GM13976 (cell line): ENCODE data around the gene PLIN5.

Experiments used
- DNase-seq: peaks from one replicate; pipeline ENCODE4 v3.0.0; 2012; ENCODE audit warnings: low spot score
- CTCF ChIP-seq: IDR thresholded peaks from 2 replicates; pipeline ENCODE4 v1.5.1; 2012; ENCODE audit warnings: borderline replicate concordance, mild to moderate bottlenecking; ENCODE audit not compliant: insufficient read depth; ENCODE audit errors: extremely low read depth, missing control alignments, control extremely low read depth
- in situ Hi-C: fragments of 300-500 bp; cut with MboI; formaldehyde crosslinking; loops from one replicate; pipeline ENCODE4 v1.12.0; 2022; ENCODE audit warnings: low sequenced_read_pairs, mixed read lengths, inconsistent platforms; ENCODE audit not compliant: unreplicated experiment

Gene PLIN5

GRCh38 chr19:4495471-4495870, 39.6 kb downstream of the PLIN5 start:
- no peak for TF ChIP-seq CTCF

GRCh38 chr19:4494691-4495064, 40.3 kb downstream of the PLIN5 start:
- in situ Hi-C loops = no loop called here
- no peak for DNase-seq
- TF ChIP-seq CTCF = no peak

More at GRCh38 chr19:4495471-4495870, 39.6 kb downstream of the PLIN5 start:
- in situ Hi-C loops = no loop called here
- no peak for DNase-seq

- TF ChIP-seq CTCF = no peak
- in situ Hi-C loops = no loop called here
- DNase-seq = no peak
Observed at GRCh38 chr19:4493929-4494690, 40.9 kb downstream of the PLIN5 start.

- no peak for TF ChIP-seq CTCF
- no peak for DNase-seq
- in situ Hi-C loops = no loop called here
Observed at GRCh38 chr19:4493104-4493928, 41.7 kb downstream of the PLIN5 start.

GRCh38 chr19:4492337-4493103, 42.5 kb downstream of the PLIN5 start:
- no peak for TF ChIP-seq CTCF
- in situ Hi-C loops = no loop called here
- no peak for DNase-seq

GRCh38 chr19:4491446-4491845, 43.6 kb downstream of the PLIN5 start:
- no peak for DNase-seq
- in situ Hi-C loops = no loop called here
- no peak for TF ChIP-seq CTCF
